NCI-H526 (cell line): ENCODE data around the gene TFCP2L1.

ENCODE experiments used
- DNase-seq, 2 experiments: peaks; one replicate each; lab custom pipeline; 2025; lab: John Stamatoyannopoulos, UW

The TFCP2L1 gene

GRCh38 chr2:121172456-121172855, 112.5 kb downstream of the TFCP2L1 start:
- DNase-seq, result no peak

- no peak for DNase-seq
These were observed 113.3 kb downstream of the TFCP2L1 start for GRCh38 chr2:121171625-121172119.

DNA sequence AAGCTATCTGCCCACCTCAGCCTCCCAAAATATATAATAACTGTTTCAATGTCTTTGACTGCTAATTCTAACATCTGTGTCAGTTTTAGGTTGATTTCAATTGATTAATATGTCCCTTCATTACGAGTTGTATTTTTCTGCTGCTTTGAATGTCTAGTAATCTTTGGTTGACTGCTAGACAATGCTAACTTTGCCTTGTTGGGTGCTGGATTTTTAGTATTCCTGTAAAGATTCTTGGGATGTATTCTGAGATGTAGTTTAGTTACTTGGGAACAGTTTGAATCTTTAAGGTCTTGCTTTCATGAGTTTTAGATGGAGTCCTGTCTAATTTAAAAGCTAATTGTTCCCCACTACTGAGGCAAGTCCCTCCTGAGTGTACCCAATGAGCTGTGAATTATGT, 114.4 kb downstream of the TFCP2L1 start:
- DNase-seq, result no peak

GRCh38 chr2:121167411-121167810, 117.6 kb downstream of the TFCP2L1 start:
- DNase-seq, result no peak
